GM19043 (cell line): ENCODE data around the gene AGL.
"Not testable (repeated sequence)": the region's sequence is repeated elsewhere in the genome, so short reads cannot be mapped to it uniquely, and the experiment has no call there.

Source experiments
- ATAC-seq: cut with Tn5 transposase; IDR thresholded peaks from one replicate; pipeline ENCODE4 v1.9.1; 2021; ENCODE audit warnings: low read depth; ENCODE audit not compliant: unreplicated experiment

AGL gene

GRCh38 chr1:99972066-99972465, 121.9 kb downstream of the AGL start:
- ATAC-seq: not testable (repeated sequence)
